ENCODE measurements around the gene SLIT3.

The SLIT3 gene

DNA sequence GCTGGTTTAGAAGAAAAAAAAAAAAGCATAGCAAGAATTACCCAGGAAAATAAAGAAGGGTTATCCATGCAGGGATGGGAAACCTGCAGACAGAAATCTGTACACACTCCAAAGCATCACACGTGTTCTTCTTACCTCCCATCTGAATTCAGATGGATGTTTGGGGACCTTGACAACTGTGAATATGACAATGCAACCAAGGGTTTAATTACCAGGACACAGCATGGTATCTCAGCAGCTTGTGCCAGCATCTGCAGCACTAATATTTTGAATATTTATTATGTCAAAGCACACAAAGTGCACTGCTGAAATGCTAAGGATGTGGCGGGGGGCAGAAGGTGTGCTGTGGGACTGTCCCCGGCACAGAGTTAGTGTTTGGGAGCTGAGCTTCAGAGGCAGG is 47.9 kb downstream of the SLIT3 start:
- Histone ChIP-seq H3K4me3 (ENCODE audit: low read depth in 1 of 2, low read length in 2 of 2) (no peak overlapping the region), H3K4me1 (ENCODE audit: insufficient read depth, low read length) (no peaks in the 10 kb centered on the region), H3K27ac (ENCODE audit: low read length) (no peak overlapping the region), H3K4me2 (ENCODE audit: insufficient read depth, low read length) (no peak overlapping the region), H3K36me3 (ENCODE audit: insufficient read depth, low read length) (no peaks in the 10 kb centered on the region), H4K20me1 (ENCODE audit: insufficient read depth, low read length) (no peaks in the 10 kb centered on the region), H2AFZ (ENCODE audit: low read depth, low read length) (no peak overlapping the region), H3K27me3 (ENCODE audit: insufficient read depth, low read length, poor library complexity) (peaks cover 11% of the 10 kb centered on the region), H3K9ac (ENCODE audit: low read depth, low read length) (no peak overlapping the region), H3K9me3 (ENCODE audit: insufficient read depth, low read length, severe bottlenecking) (no peaks in the 10 kb centered on the region), H3K79me2 (ENCODE audit: insufficient read depth, low read length) (no peaks in the 10 kb centered on the region)
- TF ChIP-seq, protein P1, sequence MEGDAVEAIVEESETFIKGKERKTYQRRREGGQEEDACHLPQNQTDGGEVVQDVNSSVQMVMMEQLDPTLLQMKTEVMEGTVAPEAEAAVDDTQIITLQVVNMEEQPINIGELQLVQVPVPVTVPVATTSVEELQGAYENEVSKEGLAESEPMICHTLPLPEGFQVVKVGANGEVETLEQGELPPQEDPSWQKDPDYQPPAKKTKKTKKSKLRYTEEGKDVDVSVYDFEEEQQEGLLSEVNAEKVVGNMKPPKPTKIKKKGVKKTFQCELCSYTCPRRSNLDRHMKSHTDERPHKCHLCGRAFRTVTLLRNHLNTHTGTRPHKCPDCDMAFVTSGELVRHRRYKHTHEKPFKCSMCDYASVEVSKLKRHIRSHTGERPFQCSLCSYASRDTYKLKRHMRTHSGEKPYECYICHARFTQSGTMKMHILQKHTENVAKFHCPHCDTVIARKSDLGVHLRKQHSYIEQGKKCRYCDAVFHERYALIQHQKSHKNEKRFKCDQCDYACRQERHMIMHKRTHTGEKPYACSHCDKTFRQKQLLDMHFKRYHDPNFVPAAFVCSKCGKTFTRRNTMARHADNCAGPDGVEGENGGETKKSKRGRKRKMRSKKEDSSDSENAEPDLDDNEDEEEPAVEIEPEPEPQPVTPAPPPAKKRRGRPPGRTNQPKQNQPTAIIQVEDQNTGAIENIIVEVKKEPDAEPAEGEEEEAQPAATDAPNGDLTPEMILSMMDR (IDR thresholded peaks at IDR 0.05; ENCODE audit: borderline replicate concordance, extremely low read depth, low read length, poor library complexity, severe bottlenecking) = no peak
- no peak for TF ChIP-seq EZH2 (IDR thresholded peaks at IDR 0.05; ENCODE audit: borderline replicate concordance, low read depth, low read length, severe bottlenecking)
- ATAC-seq (ENCODE audit: insufficient read depth, low read depth) (no peak), DNase-seq (no peak)

DNA sequence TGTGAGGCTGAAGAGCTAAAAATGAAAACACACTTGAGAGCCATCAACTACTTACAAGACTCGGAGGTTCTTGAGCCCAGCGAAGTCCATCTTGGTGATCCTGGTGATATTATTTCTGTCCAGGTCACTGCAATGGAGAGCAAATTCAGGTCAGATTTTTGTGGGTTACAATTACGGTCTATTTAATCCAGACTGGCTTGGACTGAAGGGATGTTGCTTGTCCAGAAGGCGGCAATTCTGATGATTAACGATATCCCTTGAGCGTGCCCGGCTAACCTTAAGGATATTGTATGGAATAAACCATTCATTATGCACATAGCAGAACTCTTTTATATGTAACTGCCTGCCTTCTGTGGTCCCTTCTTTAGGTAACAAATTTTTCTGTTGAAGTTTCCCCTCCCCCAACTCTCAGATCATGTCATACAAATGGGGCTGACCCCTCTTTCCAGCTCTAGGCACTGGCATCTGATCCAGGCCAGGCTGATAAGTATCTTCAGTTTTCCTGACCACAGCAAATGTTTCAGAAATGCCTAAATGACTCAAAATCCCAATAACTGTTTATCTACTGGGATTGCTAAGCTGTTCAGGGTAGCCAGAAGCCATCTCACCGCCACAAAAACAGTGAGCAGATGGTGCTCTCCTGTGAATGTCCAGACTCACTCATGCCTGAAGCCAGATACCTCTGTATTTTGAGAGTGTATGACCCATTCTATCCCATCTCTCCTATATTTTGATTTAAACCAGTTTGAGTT is 49.4 kb downstream of the SLIT3 start:
- Histone ChIP-seq H3K4me3 (ENCODE audit: low read depth in 1 of 2, low read length in 2 of 2) (no peak overlapping the region), H3K27me3 (ENCODE audit: insufficient read depth, low read length, poor library complexity) (peaks cover 11% of the 10 kb centered on the region), H3K79me2 (ENCODE audit: insufficient read depth, low read length) (no peaks in the 10 kb centered on the region), H3K36me3 (ENCODE audit: insufficient read depth, low read length) (no peaks in the 10 kb centered on the region), H3K4me1 (ENCODE audit: insufficient read depth, low read length) (no peaks in the 10 kb centered on the region), H3K4me2 (ENCODE audit: insufficient read depth, low read length) (no peak overlapping the region), H3K9me3 (ENCODE audit: insufficient read depth, low read length, severe bottlenecking) (no peaks in the 10 kb centered on the region), H3K9ac (ENCODE audit: low read depth, low read length) (no peak overlapping the region), H4K20me1 (ENCODE audit: insufficient read depth, low read length) (no peaks in the 10 kb centered on the region), H2AFZ (ENCODE audit: low read depth, low read length) (no peak overlapping the region), H3K27ac (ENCODE audit: low read length) (no peak overlapping the region)
- TF ChIP-seq EZH2 (IDR thresholded peaks at IDR 0.05; ENCODE audit: borderline replicate concordance, low read depth, low read length, severe bottlenecking) = no peak
- TF ChIP-seq, protein P1 (IDR thresholded peaks at IDR 0.05; ENCODE audit: borderline replicate concordance, extremely low read depth, low read length, poor library complexity, severe bottlenecking) = no peak
- no peak for DNase-seq
- no peak for ATAC-seq (ENCODE audit: insufficient read depth, low read depth)

DNA sequence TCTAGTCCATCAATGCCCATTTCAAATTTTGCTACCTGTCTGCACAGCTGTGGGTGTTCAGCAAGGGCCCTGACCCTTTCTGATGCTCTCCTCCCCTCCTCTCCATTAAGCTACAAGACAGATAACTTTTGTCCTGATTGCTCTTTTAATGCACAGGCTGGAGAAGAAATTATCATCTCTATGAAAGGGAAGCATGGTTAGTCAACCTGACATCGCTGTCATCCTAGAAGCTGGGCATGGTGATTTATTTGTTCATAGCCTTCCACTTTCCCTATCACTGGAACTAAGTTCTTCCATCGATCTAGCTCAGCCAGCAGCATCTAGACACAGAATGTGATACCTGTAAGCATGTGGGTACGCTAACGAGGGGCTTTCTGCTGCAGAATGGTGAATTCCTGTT is 50.1 kb downstream of the SLIT3 start:
- Histone ChIP-seq H4K20me1 (ENCODE audit: insufficient read depth, low read length) (no peaks in the 10 kb centered on the region), H3K27me3 (ENCODE audit: insufficient read depth, low read length, poor library complexity) (peaks cover 11% of the 10 kb centered on the region), H3K79me2 (ENCODE audit: insufficient read depth, low read length) (no peaks in the 10 kb centered on the region), H3K9ac (ENCODE audit: low read depth, low read length) (no peak overlapping the region), H3K4me2 (ENCODE audit: insufficient read depth, low read length) (no peak overlapping the region), H3K4me3 (ENCODE audit: low read depth in 1 of 2, low read length in 2 of 2) (no peak overlapping the region), H3K9me3 (ENCODE audit: insufficient read depth, low read length, severe bottlenecking) (no peaks in the 10 kb centered on the region), H3K36me3 (ENCODE audit: insufficient read depth, low read length) (no peaks in the 10 kb centered on the region), H3K27ac (ENCODE audit: low read length) (no peak overlapping the region), H2AFZ (ENCODE audit: low read depth, low read length) (no peak overlapping the region), H3K4me1 (ENCODE audit: insufficient read depth, low read length) (no peaks in the 10 kb centered on the region)
- no peak for TF ChIP-seq EZH2 (IDR thresholded peaks at IDR 0.05; ENCODE audit: borderline replicate concordance, low read depth, low read length, severe bottlenecking)
- TF ChIP-seq, protein P1 (IDR thresholded peaks at IDR 0.05; ENCODE audit: borderline replicate concordance, extremely low read depth, low read length, poor library complexity, severe bottlenecking) = no peak
- ATAC-seq (ENCODE audit: insufficient read depth, low read depth) (no peak), DNase-seq (no peak)

All from DND-41 (cell line).